ENCODE data around the gene STRA6. TPM values are rescaled to one million over a fixed set of nuclear protein-coding genes. Genes with fewer than 3 reads are reported as not detected.

The STRA6 gene
- total RNA-seq, 4 donors from 2014 or later: 0.12 TPM; not detected in 3

DNA sequence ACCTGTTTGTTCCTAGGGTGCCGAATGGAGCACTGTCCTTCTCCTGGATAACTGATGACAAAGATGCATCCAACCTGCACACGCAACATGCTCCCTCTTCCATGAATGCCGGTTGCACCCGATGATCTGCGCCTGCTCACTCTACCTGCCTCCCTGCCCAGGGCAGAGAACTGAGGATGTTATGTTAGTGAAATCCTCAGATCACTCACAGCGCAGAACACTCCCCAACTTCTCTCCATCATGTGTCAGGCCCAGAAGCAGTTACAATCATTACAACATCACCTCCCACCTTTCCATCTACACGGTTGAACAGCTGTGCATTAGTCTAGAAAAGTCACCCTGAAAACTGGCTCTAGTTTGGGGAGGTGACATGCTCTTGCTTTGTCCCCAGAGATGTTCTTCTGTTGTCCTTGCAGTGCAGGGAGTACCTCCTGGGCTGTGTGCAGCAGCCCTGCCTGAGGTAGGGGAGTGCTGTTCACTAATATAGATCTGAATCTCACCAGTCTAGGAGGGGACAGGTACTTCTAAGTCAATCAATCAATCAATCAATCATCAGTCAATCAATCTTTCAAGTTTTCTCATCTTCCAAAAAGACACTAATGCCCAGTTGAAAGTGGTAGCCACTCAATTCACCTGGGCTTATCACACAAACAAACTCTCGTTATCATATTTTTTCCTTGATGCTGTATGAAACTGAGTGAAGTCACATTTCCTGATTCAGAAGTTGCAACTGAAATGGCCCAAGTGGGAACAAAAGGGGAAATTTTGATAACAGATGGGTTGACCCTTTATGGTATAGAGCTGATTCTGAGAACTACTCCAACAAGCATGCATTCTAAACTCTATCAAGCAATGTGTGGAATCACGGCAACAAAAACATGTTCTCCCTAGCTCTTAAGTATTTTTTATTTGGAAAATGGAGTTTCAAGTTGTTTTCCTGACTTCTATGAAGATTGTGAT lies 44.4 kb downstream of the STRA6 start:
- Histone ChIP-seq H3K4me1 (peaks cover 0 to 41% (median 18%) of the 10 kb centered on the region in 3 donors), H3K27ac (peak overlapping the region in 3 of 4 donors; percentile 17 to 61 (median 60)), H3K27me3 (no peaks in the 10 kb centered on the region), H3K9me3 (no peaks in the 10 kb centered on the region), H3K36me3 (no peaks in the 10 kb centered on the region), H3K4me3 (no peak overlapping the region)
- no peak for ATAC-seq
- TF ChIP-seq EP300 (IDR thresholded peaks at IDR 0.05): no peak
- TF ChIP-seq, protein P1, sequence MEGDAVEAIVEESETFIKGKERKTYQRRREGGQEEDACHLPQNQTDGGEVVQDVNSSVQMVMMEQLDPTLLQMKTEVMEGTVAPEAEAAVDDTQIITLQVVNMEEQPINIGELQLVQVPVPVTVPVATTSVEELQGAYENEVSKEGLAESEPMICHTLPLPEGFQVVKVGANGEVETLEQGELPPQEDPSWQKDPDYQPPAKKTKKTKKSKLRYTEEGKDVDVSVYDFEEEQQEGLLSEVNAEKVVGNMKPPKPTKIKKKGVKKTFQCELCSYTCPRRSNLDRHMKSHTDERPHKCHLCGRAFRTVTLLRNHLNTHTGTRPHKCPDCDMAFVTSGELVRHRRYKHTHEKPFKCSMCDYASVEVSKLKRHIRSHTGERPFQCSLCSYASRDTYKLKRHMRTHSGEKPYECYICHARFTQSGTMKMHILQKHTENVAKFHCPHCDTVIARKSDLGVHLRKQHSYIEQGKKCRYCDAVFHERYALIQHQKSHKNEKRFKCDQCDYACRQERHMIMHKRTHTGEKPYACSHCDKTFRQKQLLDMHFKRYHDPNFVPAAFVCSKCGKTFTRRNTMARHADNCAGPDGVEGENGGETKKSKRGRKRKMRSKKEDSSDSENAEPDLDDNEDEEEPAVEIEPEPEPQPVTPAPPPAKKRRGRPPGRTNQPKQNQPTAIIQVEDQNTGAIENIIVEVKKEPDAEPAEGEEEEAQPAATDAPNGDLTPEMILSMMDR (IDR thresholded peaks at IDR 0.05): no peak
- no peak for TF ChIP-seq POLR2AphosphoS5 (IDR thresholded peaks at IDR 0.05)
- TF ChIP-seq POLR2A (IDR thresholded peaks at IDR 0.05): no peak
- WGBS, 2 donors (ENCODE audit: low coverage in 1 of 2): 87 to 88% methylated on average over 8 of the region's 9 CpGs

DNA sequence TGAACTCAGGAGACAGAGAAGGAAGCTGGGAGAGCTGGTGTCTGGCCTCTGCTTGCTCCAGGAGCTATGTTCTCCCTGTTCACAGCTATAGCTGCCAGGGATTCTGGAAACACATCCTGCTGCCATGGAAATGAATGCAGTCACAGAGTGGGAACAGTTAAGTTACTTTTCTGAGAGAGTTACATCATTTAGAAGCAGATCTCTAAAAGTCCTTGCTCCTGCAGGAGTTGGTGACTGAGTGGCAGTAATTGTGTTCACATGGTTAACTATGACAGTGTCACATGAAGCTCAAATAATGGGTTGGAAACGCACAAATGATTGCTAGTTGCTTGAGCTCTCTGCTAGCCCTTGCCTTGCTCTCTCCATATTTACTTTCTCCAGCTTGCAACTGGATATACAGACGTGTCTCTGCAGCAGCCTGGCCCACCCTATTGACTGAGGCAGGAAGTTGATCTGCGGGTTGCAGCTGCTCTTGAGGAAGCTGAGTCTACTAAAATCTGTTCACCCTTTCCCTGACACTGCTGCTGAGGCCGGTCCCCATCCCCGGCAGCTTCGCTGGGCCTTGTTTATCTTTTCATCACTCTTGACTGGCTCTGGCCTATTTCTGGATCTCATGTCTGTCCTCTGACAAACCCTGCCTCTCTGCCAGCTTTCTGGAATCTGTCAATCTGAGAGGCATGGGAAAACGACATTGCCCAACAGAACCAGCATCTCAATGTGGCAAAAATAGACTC lies 45.7 kb downstream of the STRA6 start:
- TF ChIP-seq POLR2AphosphoS5 (IDR thresholded peaks at IDR 0.05): no peak
- no peaks in the 10 kb centered on the region for H3K36me3 ChIP-seq
- H3K27ac ChIP-seq: peak overlapping the region in 3 of 4 donors; percentile 40 to 61 (median 60)
- ATAC-seq: peak; percentile 58
- H3K4me3 ChIP-seq: no peak overlapping the region
- H3K9me3 ChIP-seq: no peaks in the 10 kb centered on the region
- peaks cover 0 to 41% (median 18%) of the 10 kb centered on the region in 3 donors for H3K4me1 ChIP-seq
- no peaks in the 10 kb centered on the region for H3K27me3 ChIP-seq
- WGBS, 2 donors (ENCODE audit: low coverage in 1 of 2): 0 to 5% methylated on average over 4 to 6 of the region's 7 CpGs

DNA sequence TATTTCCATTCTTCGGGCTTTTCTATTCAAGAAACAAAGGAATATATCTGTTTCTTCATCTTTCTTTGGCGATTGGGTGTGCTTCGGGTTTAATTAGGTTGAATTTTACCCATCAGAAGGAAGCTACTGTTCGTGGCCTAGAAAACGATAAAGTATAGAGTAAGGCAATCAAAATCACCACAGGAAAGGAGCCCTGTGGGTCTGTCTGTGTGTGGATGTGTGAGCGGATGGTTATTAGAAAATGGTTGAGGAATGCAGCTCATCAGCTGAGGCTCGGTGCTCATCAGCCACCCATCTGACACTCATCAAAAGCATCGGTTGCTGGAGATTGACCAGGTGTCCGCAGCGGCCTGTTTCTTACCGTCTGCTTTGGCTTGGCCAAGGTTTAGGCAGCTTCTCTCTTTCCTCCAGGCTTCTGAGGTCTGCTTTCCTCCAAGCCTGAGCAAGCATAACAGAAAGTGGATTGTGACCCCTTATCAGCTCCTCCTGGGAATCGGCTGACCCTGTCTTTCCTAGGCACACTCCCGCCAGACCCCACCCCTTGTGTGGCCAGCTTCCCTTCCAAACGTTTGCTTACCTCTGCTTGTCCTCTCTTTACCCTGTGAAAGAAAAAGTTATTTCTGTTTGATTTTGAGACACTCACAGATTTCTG lies 46.7 kb downstream of the STRA6 start:
- peaks cover 0 to 41% (median 18%) of the 10 kb centered on the region in 3 donors for H3K4me1 ChIP-seq
- WGBS, 2 donors (ENCODE audit: low coverage in 1 of 2): 54 to 66% methylated on average over 12 to 13 of the region's 14 CpGs
- H3K9me3 ChIP-seq: no peaks in the 10 kb centered on the region
- TF ChIP-seq POLR2AphosphoS5 (IDR thresholded peaks at IDR 0.05) (no peak), EP300 (IDR thresholded peaks at IDR 0.05) (no peak), POLR2A (IDR thresholded peaks at IDR 0.05) (no peak)
- TF ChIP-seq, protein P1 (IDR thresholded peaks at IDR 0.05): no peak
- peak overlapping the region in 3 of 4 donors; percentile 9 to 60 (median 40) for H3K27ac ChIP-seq
- H3K27me3 ChIP-seq: no peaks in the 10 kb centered on the region
- no peak for ATAC-seq
- no peak overlapping the region for H3K4me3 ChIP-seq
- no peaks in the 10 kb centered on the region for H3K36me3 ChIP-seq

DNA sequence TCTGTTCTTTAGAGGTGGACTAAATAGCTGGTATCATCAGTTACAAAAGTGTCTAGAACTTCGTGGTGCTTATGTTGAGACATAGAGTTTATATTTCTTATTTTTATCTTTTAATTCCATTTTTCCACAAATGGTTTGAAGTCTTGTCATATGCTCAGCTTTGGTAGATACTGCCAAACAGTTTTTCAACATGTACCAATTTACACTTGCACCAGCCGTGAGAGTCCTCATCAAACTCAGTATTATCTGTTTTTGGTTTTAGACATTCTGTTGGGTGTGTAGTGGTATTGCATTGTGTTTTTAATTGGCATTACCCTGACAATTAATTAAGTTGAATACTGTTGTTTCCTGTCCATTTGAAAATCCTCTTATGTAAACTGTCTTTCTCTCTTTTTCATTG lies 55.5 kb downstream of the STRA6 start:
- H3K4me1 ChIP-seq: no peaks in the 10 kb centered on the region
- peaks cover 11% of the 10 kb centered on the region for H3K27me3 ChIP-seq
- ATAC-seq: no peak
- H3K36me3 ChIP-seq: no peaks in the 10 kb centered on the region
- peaks cover 0 to 13% (median 0%) of the 10 kb centered on the region in 3 donors for H3K9me3 ChIP-seq
- no peak overlapping the region for H3K27ac ChIP-seq
- H3K4me3 ChIP-seq: no peak overlapping the region
- 59 to 73% methylated on average over 2 of the region's 2 CpGs for WGBS, 2 donors (ENCODE audit: low coverage in 1 of 2)
- TF ChIP-seq, protein P1 (IDR thresholded peaks at IDR 0.05): no peak
- TF ChIP-seq POLR2A (IDR thresholded peaks at IDR 0.05): no peak
- TF ChIP-seq POLR2AphosphoS5 (IDR thresholded peaks at IDR 0.05): no peak
- TF ChIP-seq EP300 (IDR thresholded peaks at IDR 0.05): no peak

DNA sequence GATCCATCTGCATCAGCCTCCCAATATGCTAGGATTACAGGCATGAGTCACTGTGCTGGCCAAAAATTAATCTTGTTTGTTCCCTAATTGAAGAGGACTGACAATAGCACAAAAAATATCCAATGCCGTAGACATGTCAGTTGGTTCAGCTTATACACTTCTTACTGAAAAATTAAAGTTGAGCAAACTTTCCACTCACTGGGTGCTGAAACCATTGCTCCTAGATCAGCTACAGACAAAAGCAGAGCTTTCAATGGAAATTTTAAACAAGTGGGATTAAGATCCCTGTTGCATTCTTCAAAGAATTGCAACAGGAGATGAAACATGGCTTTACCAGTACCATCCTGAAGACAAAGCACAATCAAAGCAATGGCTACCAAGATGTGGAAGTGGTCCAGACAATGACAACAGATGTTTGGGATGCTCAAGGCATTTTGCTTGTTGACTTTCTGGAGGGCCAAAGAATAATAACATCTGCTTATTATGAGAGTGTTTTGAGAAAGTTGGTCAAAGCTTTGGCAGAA lies 56.2 kb downstream of the STRA6 start:
- H3K27me3 ChIP-seq: peaks cover 11% of the 10 kb centered on the region
- WGBS, 2 donors (ENCODE audit: low coverage in 1 of 2): 88% methylated on average over 1 of the region's 1 CpG; no CpG with 5 or more reads in 1 of the 2 donors
- H3K4me3 ChIP-seq: no peak overlapping the region
- peaks cover 0 to 13% (median 0%) of the 10 kb centered on the region in 3 donors for H3K9me3 ChIP-seq
- H3K27ac ChIP-seq: no peak overlapping the region
- ATAC-seq: no peak
- H3K36me3 ChIP-seq: no peaks in the 10 kb centered on the region
- no peaks in the 10 kb centered on the region for H3K4me1 ChIP-seq
- TF ChIP-seq, protein P1 (IDR thresholded peaks at IDR 0.05): no peak
- no peak for TF ChIP-seq EP300 (IDR thresholded peaks at IDR 0.05)
- TF ChIP-seq POLR2AphosphoS5 (IDR thresholded peaks at IDR 0.05): no peak
- TF ChIP-seq POLR2A (IDR thresholded peaks at IDR 0.05): no peak
